IPS-18c (cell line): ENCODE measurements around the gene EDC3.

Experiments
- H3K4me3 ChIP-seq: 2 replicates; pipeline ENCODE4 v1.7.0; 2013; ENCODE audit warnings: low read depth, mild to moderate bottlenecking, low read length, moderate library complexity; ENCODE audit not compliant: insufficient read depth
- H3K9me3 ChIP-seq: one replicate; pipeline ENCODE4 v1.6.1; 2013; ENCODE audit warnings: mild to moderate bottlenecking, low read length, moderate library complexity; ENCODE audit not compliant: control insufficient read depth, insufficient read depth

Gene EDC3

GRCh38 chr15:74584204-74584603, 111.6 kb downstream of the EDC3 start:
- H3K9me3 ChIP-seq = no peaks in the 10 kb centered on the region
- H3K4me3 ChIP-seq = no peak overlapping the region
